WERI-Rb-1 (cell line): ENCODE measurements around the gene CACNA1D.

Experiments used
- DNase-seq: peaks from one replicate; pipeline ENCODE4 v3.0.0-alpha.2; 2020
- H3K27ac ChIP-seq: fragments of 250-450 bp; sonication (Bioruptor Pico); 2 replicates; pipeline ENCODE4 v1.5.1; 2020; ENCODE audit warnings: mild to moderate bottlenecking, moderate library complexity
- H3K27me3 ChIP-seq: fragments of 250-450 bp; sonication (Bioruptor Pico); 2 replicates; pipeline ENCODE4 v1.5.1; 2021; ENCODE audit warnings: mild to moderate bottlenecking, low read depth, moderate library complexity; ENCODE audit not compliant: insufficient read depth, severe bottlenecking
- H3K36me3 ChIP-seq: fragments of 250-450 bp; sonication (Bioruptor Pico); 2 replicates; pipeline ENCODE4 v1.5.1; 2020; ENCODE audit warnings: mild to moderate bottlenecking, moderate library complexity
- H3K4me3 ChIP-seq: 2 replicates; pipeline ENCODE4 v1.5.1; 2011; ENCODE audit warnings: low read depth, mild to moderate bottlenecking, control low read depth, low read length
- H3K9me3 ChIP-seq: fragments of 250-450 bp; sonication (Bioruptor Pico); 2 replicates; pipeline ENCODE4 v1.5.1; 2021; ENCODE audit warnings: mild to moderate bottlenecking, moderate library complexity; ENCODE audit not compliant: severe bottlenecking
- TF ChIP-seq, protein P1 (sequence below): IDR thresholded peaks from 2 replicates; pipeline ENCODE4 v1.5.1; 2011; ENCODE audit warnings: low read depth, mild to moderate bottlenecking, control low read depth, inconsistent platforms, low read length

The CACNA1D gene

DNA sequence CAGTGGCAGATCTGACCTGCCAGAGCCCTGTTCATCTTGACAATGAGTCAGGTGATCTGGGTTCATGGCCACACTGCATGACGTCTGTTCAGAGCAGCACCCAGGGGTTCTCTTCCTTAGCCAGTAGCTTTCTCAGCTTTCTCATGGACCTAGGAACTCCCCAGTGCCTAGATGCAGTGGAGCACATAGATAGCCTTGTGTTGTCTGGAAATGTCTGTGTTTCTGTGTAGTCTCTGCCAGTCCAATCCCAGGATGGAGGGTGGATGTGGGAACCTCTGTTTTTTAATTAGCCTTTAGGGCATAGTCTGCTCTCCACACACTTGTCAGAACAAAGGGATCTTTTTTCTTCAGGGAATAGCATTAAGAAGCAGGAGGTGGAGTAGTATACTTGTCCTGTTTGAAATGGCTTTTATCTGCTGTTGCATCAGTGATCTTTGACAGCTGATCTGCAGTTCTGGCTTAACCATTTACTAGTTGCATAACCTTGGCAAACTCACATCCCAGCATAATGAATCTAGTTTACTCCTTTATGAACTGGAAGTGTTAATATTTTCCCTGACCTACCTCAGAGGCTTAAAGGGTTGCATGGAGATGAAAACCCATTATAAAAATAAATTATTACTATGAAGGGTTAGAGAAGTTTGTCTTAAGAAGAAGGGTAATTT lies 16.1 kb upstream of the CACNA1D start:
- Histone ChIP-seq H3K27me3 (no peaks in the 10 kb centered on the region), H3K27ac (no peak overlapping the region), H3K36me3 (no peaks in the 10 kb centered on the region), H3K4me3 (no peak overlapping the region), H3K9me3 (no peaks in the 10 kb centered on the region)
- no peak for DNase-seq
- TF ChIP-seq, protein P1, sequence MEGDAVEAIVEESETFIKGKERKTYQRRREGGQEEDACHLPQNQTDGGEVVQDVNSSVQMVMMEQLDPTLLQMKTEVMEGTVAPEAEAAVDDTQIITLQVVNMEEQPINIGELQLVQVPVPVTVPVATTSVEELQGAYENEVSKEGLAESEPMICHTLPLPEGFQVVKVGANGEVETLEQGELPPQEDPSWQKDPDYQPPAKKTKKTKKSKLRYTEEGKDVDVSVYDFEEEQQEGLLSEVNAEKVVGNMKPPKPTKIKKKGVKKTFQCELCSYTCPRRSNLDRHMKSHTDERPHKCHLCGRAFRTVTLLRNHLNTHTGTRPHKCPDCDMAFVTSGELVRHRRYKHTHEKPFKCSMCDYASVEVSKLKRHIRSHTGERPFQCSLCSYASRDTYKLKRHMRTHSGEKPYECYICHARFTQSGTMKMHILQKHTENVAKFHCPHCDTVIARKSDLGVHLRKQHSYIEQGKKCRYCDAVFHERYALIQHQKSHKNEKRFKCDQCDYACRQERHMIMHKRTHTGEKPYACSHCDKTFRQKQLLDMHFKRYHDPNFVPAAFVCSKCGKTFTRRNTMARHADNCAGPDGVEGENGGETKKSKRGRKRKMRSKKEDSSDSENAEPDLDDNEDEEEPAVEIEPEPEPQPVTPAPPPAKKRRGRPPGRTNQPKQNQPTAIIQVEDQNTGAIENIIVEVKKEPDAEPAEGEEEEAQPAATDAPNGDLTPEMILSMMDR: no peak

DNA sequence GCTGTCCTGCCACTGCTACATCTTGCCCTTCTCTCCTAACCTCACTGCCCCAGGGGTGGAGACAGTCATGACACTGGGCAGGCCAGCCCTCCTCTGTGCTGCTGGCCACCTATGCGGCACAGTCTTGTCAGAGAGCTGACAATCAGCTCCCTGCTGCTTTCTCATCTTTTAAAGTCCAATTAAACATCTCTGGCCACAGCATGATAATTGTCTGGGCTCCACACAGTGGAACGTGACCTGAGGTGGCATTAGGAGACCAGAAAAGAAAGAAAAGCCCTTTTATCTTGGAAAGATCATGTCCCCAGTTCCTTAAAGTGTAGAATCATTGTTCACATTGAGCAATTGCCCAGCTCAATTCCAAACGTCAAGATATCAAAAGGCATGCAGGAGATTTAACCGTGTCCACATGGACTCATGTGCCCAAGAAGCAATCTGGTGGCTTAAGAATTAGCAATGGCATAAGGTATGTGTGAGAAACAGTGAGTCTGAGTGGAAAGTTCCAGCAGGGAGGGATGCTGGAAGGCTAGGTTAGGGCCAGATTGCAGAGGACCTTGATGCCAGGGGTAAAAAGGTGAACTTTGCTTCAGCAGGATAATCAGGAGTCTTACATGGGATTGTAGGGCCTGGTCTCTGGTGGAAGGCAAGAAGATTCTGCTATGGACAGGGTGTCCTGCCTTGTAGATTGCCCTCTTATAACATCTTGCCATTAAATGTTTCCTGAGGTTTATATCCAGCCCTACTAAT lies 15.3 kb upstream of the CACNA1D start:
- DNase-seq: no peak
- no peak overlapping the region for H3K4me3 ChIP-seq
- no peaks in the 10 kb centered on the region for H3K36me3 ChIP-seq
- no peaks in the 10 kb centered on the region for H3K27me3 ChIP-seq
- no peaks in the 10 kb centered on the region for H3K9me3 ChIP-seq
- no peak overlapping the region for H3K27ac ChIP-seq
- TF ChIP-seq, protein P1: no peak

DNA sequence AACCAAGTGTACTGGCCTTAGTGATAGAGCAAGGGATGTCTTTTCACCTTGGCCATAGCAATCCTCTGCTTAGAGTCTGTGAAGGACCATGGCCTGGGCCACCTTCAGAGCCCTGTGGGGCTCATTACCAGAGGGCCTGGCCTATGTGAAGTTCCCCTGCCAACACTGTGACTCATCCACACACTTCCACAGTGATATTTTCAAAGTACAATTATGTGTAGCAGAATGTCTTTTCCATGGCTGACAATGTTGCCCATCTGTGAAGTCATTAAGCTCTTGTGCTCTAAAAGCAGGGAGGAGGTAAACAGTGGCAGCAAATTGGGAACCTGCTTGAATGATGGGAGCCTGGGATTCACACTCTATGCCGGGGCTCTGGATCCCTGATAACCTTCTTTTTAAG lies 12.2 kb upstream of the CACNA1D start:
- Histone ChIP-seq H3K27me3 (no peaks in the 10 kb centered on the region), H3K4me3 (no peak overlapping the region), H3K36me3 (no peaks in the 10 kb centered on the region), H3K27ac (no peak overlapping the region), H3K9me3 (no peaks in the 10 kb centered on the region)
- no peak for DNase-seq
- TF ChIP-seq, protein P1: no peak

DNA sequence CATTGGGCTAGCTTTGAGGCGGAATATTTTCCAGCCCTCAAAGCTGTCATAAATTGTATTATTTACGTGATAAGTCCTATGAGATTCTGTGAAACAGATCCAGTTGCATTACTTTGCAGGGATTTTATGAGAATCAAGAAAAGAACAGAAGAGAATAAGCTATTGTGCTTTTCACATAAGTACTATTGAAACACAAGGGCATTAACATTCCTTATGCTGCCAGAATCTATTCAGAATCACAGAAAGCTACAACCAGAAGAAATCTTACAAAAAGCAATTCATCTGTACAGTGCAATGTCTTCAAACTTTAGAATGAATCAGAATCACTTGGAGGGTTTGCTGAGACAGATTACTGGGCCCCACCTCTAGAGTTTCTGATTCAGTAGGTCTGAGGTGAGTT lies 10.6 kb upstream of the CACNA1D start:
- Histone ChIP-seq H3K36me3 (no peaks in the 10 kb centered on the region), H3K4me3 (no peak overlapping the region), H3K27ac (no peak overlapping the region), H3K9me3 (no peaks in the 10 kb centered on the region), H3K27me3 (no peaks in the 10 kb centered on the region)
- TF ChIP-seq, protein P1: no peak
- DNase-seq: no peak

DNA sequence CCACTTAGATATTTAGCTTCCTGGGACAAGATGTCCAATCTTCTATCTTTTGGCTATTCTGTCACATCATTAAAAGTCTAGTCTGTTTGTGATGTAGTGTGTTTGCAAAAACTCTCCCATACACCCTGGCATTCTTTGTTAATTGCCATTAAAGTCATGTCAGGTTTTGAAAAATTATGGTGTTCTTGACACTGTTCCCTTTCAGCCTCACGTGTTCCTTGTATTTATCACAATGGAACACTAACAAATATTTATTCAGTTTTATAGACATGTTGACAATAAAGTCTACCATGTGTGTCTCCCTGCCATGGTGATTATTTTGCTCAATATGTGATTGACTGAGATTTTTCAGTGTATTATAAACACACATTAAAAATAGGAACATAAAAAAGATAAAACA lies 9.4 kb upstream of the CACNA1D start:
- Histone ChIP-seq H3K9me3 (no peaks in the 10 kb centered on the region), H3K27ac (no peak overlapping the region), H3K4me3 (no peak overlapping the region), H3K27me3 (no peaks in the 10 kb centered on the region), H3K36me3 (no peaks in the 10 kb centered on the region)
- no peak for DNase-seq
- TF ChIP-seq, protein P1: no peak
